A549 (cell line): ENCODE measurements around the gene CNTNAP5. TPM values are rescaled to one million over a fixed set of nuclear protein-coding genes. Genes with fewer than 3 reads are reported as not detected.

Experiments
- ATAC-seq, 2 experiments: fragments of 200-7000 bp in 1 of 2; fragments of >200 bp in 1 of 2; cut with Nextera tagmentation in 1 of 2; cut with Tn5 transposase in 1 of 2; 3 replicates each; pipeline versions ENCODE4 v1.8.0 to v1.9.1; 2018 to 2020; ENCODE audit warnings: mild to moderate bottlenecking in 1 of 2, moderate library complexity in 1 of 2
- CTCF ChIA-PET: fragments of 300-600 bp; sonication (Branson Sonifier 250); formaldehyde crosslinking; extraction: SDS; loops from one replicate; lab custom pipeline; 2021; ENCODE audit warnings: antibody characterized with exemption, inconsistent platforms; lab: Yijun Ruan, JAX
- POLR2A ChIA-PET: fragments of 350-600 bp; formaldehyde crosslinking; extraction: SDS; loops from one replicate; lab custom pipeline; 2021; ENCODE audit warnings: antibody characterized with exemption, inconsistent platforms; lab: Yijun Ruan, JAX
- DNase-seq, 2 experiments: peaks; one replicate each; pipeline versions ENCODE4 v3.0.0 to v3.0.0-alpha.2; 2011 to 2016; ENCODE audit warnings: low read depth in 1 of 2, low spot score in 1 of 2
- FAIRE-seq: peaks from 2 replicates; lab custom pipeline; 2011; peaks lifted over from hg19 to GRCh38; lab: Jason Lieb, UNC
- H3K27ac ChIP-seq, 2 experiments: fragments of >200 bp; sonication (Bioruptor Twin); formaldehyde crosslinking; 3 replicates each; pipeline ENCODE4 v1.5.1; 2016 to 2017
- H3K4me1 ChIP-seq: fragments of >200 bp; sonication (Bioruptor Twin); formaldehyde crosslinking; 3 replicates; pipeline ENCODE4 v1.6.1; 2016
- H3K4me2 ChIP-seq: fragments of >200 bp; sonication (Bioruptor Twin); formaldehyde crosslinking; 3 replicates; pipeline ENCODE4 v1.6.1; 2016
- H3K4me3 ChIP-seq: fragments of >200 bp; sonication (Bioruptor Twin); formaldehyde crosslinking; 3 replicates; pipeline ENCODE4 v1.5.1; 2016
- H3K9me3 ChIP-seq: fragments of >200 bp; sonication (Bioruptor Twin); formaldehyde crosslinking; 3 replicates; pipeline ENCODE4 v1.6.1; 2016
- BCL3 ChIP-seq: fragments of >200 bp; sonication (Bioruptor Twin); formaldehyde crosslinking; IDR thresholded peaks from 3 replicates; pipeline ENCODE4 v1.6.1; 2016
- ESRRA ChIP-seq: fragments of 150-350 bp; IDR thresholded peaks from 2 replicates; pipeline ENCODE4 v1.6.1; 2014; ENCODE audit warnings: mild to moderate bottlenecking, low read length, borderline replicate concordance
- FOSL2 ChIP-seq, 2 experiments: fragments of 450-650 bp in 1 of 2; fragments of >200 bp in 1 of 2; sonication (Bioruptor Twin) in 1 of 2; formaldehyde crosslinking; IDR thresholded peaks; 2 replicates each; pipeline versions ENCODE4 v1.5.0 to v1.6.1; 2016 to 2020; ENCODE audit warnings: mild to moderate bottlenecking in 1 of 2, moderate library complexity in 1 of 2
- FOXS1 ChIP-seq: fragments of 250-450 bp; sonication (Bioruptor Pico); IDR thresholded peaks from 2 replicates; pipeline ENCODE4 v1.5.0; 2020; ENCODE audit warnings: mild to moderate bottlenecking, moderate library complexity
- HOXB5 ChIP-seq: fragments of 250-450 bp; sonication (Bioruptor Pico); IDR thresholded peaks from 2 replicates; pipeline ENCODE4 v1.5.0; 2020; ENCODE audit warnings: mild to moderate bottlenecking, moderate library complexity
- JUNB ChIP-seq: fragments of >200 bp; sonication (Bioruptor Twin); formaldehyde crosslinking; IDR thresholded peaks from 2 replicates; pipeline ENCODE4 v1.6.1; 2016
- MAFK ChIP-seq: fragments of 450-650 bp; IDR thresholded peaks from 2 replicates; pipeline ENCODE4 v1.6.1; 2014; ENCODE audit not compliant: partially characterized antibody
- MAZ ChIP-seq: fragments of 150-350 bp; IDR thresholded peaks from 2 replicates; pipeline ENCODE4 v1.6.1; 2014; ENCODE audit warnings: antibody characterized with exemption, low read depth, low read length, borderline replicate concordance
- MYC ChIP-seq: IDR thresholded peaks from 2 replicates; pipeline ENCODE4 v1.6.1; 2012; ENCODE audit warnings: mild to moderate bottlenecking, inconsistent platforms, low read length, improper control_type of control experiment, borderline replicate concordance
- NR3C1 ChIP-seq: fragments of >200 bp; sonication (Bioruptor Twin); formaldehyde crosslinking; IDR thresholded peaks from 3 replicates; pipeline ENCODE4 v1.6.1; 2017
- PBX3 ChIP-seq: IDR thresholded peaks from 2 replicates; pipeline ENCODE4 v1.6.1; 2012
- POLR2A ChIP-seq: IDR thresholded peaks from 2 replicates; pipeline ENCODE4 v1.6.1; 2012; ENCODE audit warnings: mild to moderate bottlenecking, low read length
- RAD21 ChIP-seq, 2 experiments: fragments of >200 bp in 1 of 2; sonication (Bioruptor Twin) in 1 of 2; formaldehyde crosslinking in 1 of 2; IDR thresholded peaks in 1 of 2; conservative IDR thresholded peaks in 1 of 2; 2 replicates in 1 of 2; 3 replicates in 1 of 2; pipeline ENCODE4 v1.6.1; 2012 to 2018; ENCODE audit warnings: inconsistent platforms in 1 of 2
- RARB ChIP-seq: fragments of 250-450 bp; sonication (Bioruptor Pico); IDR thresholded peaks from 2 replicates; pipeline ENCODE4 v1.8.0; 2021; ENCODE audit warnings: mild to moderate bottlenecking, moderate library complexity
- REST ChIP-seq: fragments of 200-600 bp; sonication (generic); IDR thresholded peaks from 2 replicates; pipeline ENCODE4 v1.6.1; 2016; ENCODE audit warnings: antibody characterized with exemption, mild to moderate bottlenecking, moderate library complexity
- RNF2 ChIP-seq: fragments of 200-600 bp; sonication (generic); IDR thresholded peaks from 2 replicates; pipeline ENCODE4 v1.6.1; 2016; ENCODE audit warnings: low read depth, mild to moderate bottlenecking, antibody characterized with exemption, moderate library complexity, borderline replicate concordance
- USF2 ChIP-seq: fragments of 450-650 bp; IDR thresholded peaks from 2 replicates; pipeline ENCODE4 v1.6.1; 2014; ENCODE audit warnings: antibody characterized with exemption
- ZFP36 ChIP-seq: fragments of 450-650 bp; IDR thresholded peaks from 2 replicates; pipeline ENCODE4 v1.6.1; 2014; ENCODE audit warnings: borderline replicate concordance; ENCODE audit not compliant: partially characterized antibody
- ZSCAN20 ChIP-seq: fragments of 250-450 bp; sonication (Bioruptor Pico); IDR thresholded peaks from 2 replicates; pipeline ENCODE4 v1.8.0; 2022; ENCODE audit warnings: mild to moderate bottlenecking, moderate library complexity
- WGBS: methylation state at CpG from one replicate; pipeline ENCODE4 v1.1.6; 2017; ENCODE audit errors: missing lambda C conversion rate; 5-methylcytosine and 5-hydroxymethylcytosine counted together
- polyA plus RNA-seq, 4 experiments: library from polyadenylated mRNA; depleted of rRNA in 3 of 4; stranded (reverse); fragments of >200 nt; fragmentation: RNase III in 1 of 4; extraction: RNeasy Plus Mini Kit Qiagen cat#74134 plus additional on column Dnase treatment in 1 of 4; gene quantifications; 2 replicates in 3 of 4; 3 replicates in 1 of 4; pipeline ENCODE4 v1.2.3, GENCODE V29; 2011 to 2017
- TF ChIP-seq, protein P1 (sequence below): fragments of 250-450 bp; sonication (Bioruptor Pico); IDR thresholded peaks from 2 replicates; pipeline ENCODE4 v1.5.0; 2021; ENCODE audit warnings: mild to moderate bottlenecking, moderate library complexity, borderline replicate concordance

The CNTNAP5 gene
- polyA plus RNA-seq, 2 of the 4 experiments (the other 2 are of a cell fraction): not detected

- CTCF ChIA-PET: no interaction called here
- Histone ChIP-seq H3K9me3 (no peaks in the 10 kb centered on the region; the same call in 2 of the 3 replicates), H3K27ac (no peak overlapping the region), H3K4me2 (no peak overlapping the region), H3K4me3 (no peak overlapping the region), H3K4me1 (no peaks in the 10 kb centered on the region)
- no peak for TF ChIP-seq PBX3
- TF ChIP-seq JUNB: no peak
- TF ChIP-seq NR3C1: no peak
- TF ChIP-seq RAD21 (conservative IDR thresholded peaks at IDR 0.05 in 1 of 2, IDR thresholded peaks at IDR 0.05 in 1 of 2): no peak
- TF ChIP-seq HOXB5 (CRISPR knock-in tag): no peak
- TF ChIP-seq RARB (CRISPR knock-in tag): no peak
- TF ChIP-seq MYC: no peak
- TF ChIP-seq BCL3: no peak
- POLR2A ChIA-PET: no interaction called here
- no peak for ATAC-seq
- 51% methylated on average over 5 of the region's 5 CpGs for WGBS
- FAIRE-seq: no peak
- no peak for DNase-seq
Measured at GRCh38 chr2:124254621-124255020, 229.5 kb downstream of the CNTNAP5 start.

- ATAC-seq: no peak
- Histone ChIP-seq H3K9me3 (no peaks in the 10 kb centered on the region), H3K27ac (no peak overlapping the region), H3K4me1 (no peaks in the 10 kb centered on the region)
- FAIRE-seq: no peak
- CTCF ChIA-PET: no interaction called here
- 0% methylated on average over 1 of the region's 1 CpG for WGBS
- TF ChIP-seq FOSL2 (IDR thresholded peaks at IDR 0.05) (no peak), FOSL2 (CRISPR knock-in tag; IDR thresholded peaks at IDR 0.05) (no peak), FOXS1 (no peak), USF2 (no peak), RNF2 (no peak), ZSCAN20 (CRISPR knock-in tag) (no peak), REST (no peak), POLR2A (no peak), NR3C1 (no peak), ESRRA (no peak)
- TF ChIP-seq, all 56 proteins: peak for 0
- no peak overlapping the region for H3K4me2 ChIP-seq
- POLR2A ChIA-PET: no interaction called here
- H3K4me3 ChIP-seq: no peak overlapping the region
- no peak for DNase-seq
Measured at GRCh38 chr2:124257120-124257519, 232.0 kb downstream of the CNTNAP5 start.

GRCh38 chr2:124258140-124258880, 233.2 kb downstream of the CNTNAP5 start:
- no peak overlapping the region for H3K4me3 ChIP-seq
- no peak overlapping the region for H3K4me2 ChIP-seq
- FAIRE-seq (no peak), DNase-seq (no peak), ATAC-seq (no peak)
- no peak overlapping the region for H3K27ac ChIP-seq
- no peaks in the 10 kb centered on the region for H3K4me1 ChIP-seq
- WGBS: 2% methylated on average over 6 of the region's 6 CpGs
- ChIA-PET CTCF (no interaction called here), POLR2A (no interaction called here)
- no peaks in the 10 kb centered on the region for H3K9me3 ChIP-seq
- TF ChIP-seq ZFP36: no peak
- no peak for TF ChIP-seq MAFK
- TF ChIP-seq, protein P1, sequence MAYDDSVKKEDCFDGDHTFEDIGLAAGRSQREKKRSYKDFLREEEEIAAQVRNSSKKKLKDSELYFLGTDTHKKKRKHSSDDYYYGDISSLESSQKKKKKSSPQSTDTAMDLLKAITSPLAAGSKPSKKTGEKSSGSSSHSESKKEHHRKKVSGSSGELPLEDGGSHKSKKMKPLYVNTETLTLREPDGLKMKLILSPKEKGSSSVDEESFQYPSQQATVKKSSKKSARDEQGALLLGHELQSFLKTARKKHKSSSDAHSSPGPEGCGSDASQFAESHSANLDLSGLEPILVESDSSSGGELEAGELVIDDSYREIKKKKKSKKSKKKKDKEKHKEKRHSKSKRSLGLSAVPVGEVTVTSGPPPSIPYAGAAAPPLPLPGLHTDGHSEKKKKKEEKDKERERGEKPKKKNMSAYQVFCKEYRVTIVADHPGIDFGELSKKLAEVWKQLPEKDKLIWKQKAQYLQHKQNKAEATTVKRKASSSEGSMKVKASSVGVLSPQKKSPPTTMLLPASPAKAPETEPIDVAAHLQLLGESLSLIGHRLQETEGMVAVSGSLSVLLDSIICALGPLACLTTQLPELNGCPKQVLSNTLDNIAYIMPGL (CRISPR knock-in tag): no peak
- TF ChIP-seq MAZ: no peak
- no peak for TF ChIP-seq ESRRA
- no peak for TF ChIP-seq REST
